Subcutaneous abdominal adipose tissue (tissue), 5 donors: ENCODE results near the gene SH3D21.

Source experiments
- H3K27ac ChIP-seq: one replicate; pipeline ENCODE4 v1.7.0; 2013; ENCODE audit warnings: low read depth, mild to moderate bottlenecking, inconsistent platforms, low read length, moderate library complexity
- H3K27me3 ChIP-seq, 5 donors: one replicate each; pipeline ENCODE4 v1.7.0; 2013; ENCODE audit warnings: low read length in 5 of 5, inconsistent platforms in 1 of 5; ENCODE audit not compliant: control insufficient read depth in 5 of 5, insufficient read depth in 4 of 5
- H3K36me3 ChIP-seq, 5 donors: one replicate each; pipeline ENCODE4 v1.7.0; 2013; ENCODE audit warnings: low read length in 5 of 5; ENCODE audit not compliant: control insufficient read depth in 5 of 5, insufficient read depth in 5 of 5
- H3K4me1 ChIP-seq, 5 donors: one replicate each; pipeline ENCODE4 v1.7.0; 2013; ENCODE audit warnings: low read length in 5 of 5, mild to moderate bottlenecking in 3 of 5, moderate library complexity in 1 of 5; ENCODE audit not compliant: control insufficient read depth in 5 of 5, insufficient read depth in 5 of 5
- H3K4me3 ChIP-seq, 5 donors: one replicate each; pipeline ENCODE4 v1.7.0; 2013; ENCODE audit warnings: low read length in 5 of 5, low read depth in 1 of 5
- H3K9ac ChIP-seq, 5 donors: one replicate each; pipeline ENCODE4 v1.7.0; 2013; ENCODE audit warnings: low read length in 5 of 5, mild to moderate bottlenecking in 4 of 5, moderate library complexity in 3 of 5
- H3K9me3 ChIP-seq, 5 donors: one replicate each; pipeline ENCODE4 v1.7.0; 2013; ENCODE audit warnings: low read length in 5 of 5; ENCODE audit not compliant: control insufficient read depth in 5 of 5
- donor health status: healthy.
- donor health status: healthy.
- donor health status: healthy.
- donor health status: healthy.
- donor health status: healthy.

SH3D21 gene

DNA sequence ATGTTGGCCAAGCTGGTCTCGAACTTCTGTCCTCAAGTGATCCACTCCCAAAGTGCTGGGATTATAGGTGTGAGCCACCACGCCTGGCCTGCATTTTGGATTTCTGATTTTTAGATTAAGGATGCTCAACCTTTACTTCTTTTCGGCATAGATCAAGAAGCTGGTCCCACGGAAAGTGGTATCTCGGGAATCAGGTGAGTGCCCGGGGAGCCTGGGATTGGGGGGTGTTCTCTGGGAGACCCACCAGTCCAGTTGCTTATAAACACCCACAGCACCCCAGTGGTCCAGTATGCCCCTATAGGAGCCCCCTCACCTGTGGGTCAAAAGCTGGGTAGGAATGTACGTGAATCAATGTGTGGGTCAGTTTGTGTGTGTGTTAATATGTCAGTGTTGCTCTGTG is 3.2 kb downstream of the SH3D21 start:
- Histone ChIP-seq H3K4me1 (peaks cover 2 to 22% (median 16%) of the 10 kb centered on the region in 5 donors), H3K9ac (no peak overlapping the region), H3K4me3 (no peak overlapping the region), H3K9me3 (no peaks in the 10 kb centered on the region), H3K27ac (no peak overlapping the region), H3K36me3 (peaks cover 0 to 8% (median 2%) of the 10 kb centered on the region in 5 donors), H3K27me3 (no peaks in the 10 kb centered on the region)

DNA sequence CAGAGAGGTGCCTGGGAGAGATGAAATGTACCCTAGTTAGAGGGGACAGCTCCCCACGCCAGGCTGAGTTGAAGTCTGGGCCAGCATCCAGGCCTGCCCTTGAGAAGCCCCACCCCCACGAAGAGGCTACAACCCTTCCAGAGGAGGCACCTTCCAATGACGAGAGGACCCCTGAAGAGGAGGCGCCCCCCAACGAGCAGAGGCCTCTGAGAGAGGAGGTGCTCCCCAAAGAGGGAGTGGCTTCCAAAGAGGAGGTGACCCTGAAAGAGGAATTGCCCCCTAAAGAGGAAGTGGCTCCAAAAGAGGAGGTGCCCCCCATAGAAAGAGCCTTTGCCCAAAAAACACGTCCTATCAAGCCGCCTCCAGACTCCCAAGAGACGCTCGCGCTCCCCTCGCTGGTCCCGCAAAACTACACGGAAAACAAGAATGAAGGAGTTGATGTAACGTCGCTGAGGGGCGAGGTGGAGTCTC is 14.2 kb downstream of the SH3D21 start:
- H3K27ac ChIP-seq = no peak overlapping the region
- peak overlapping the region in 2 of 5 donors; percentile 43 to 52 for H3K9ac ChIP-seq

GRCh38 chr1:36320767-36321118 is 14.6 kb downstream of the SH3D21 start:
- Histone ChIP-seq H3K4me1 (peaks cover 2 to 42% (median 37%) of the 10 kb centered on the region in 5 donors), H3K9ac (peak overlapping the region in 3 of 5 donors; percentile 43 to 58 (median 52)), H3K27me3 (no peaks in the 10 kb centered on the region), H3K36me3 (peaks cover 0 to 3% (median 0%) of the 10 kb centered on the region in 5 donors), H3K4me3 (peak overlapping the region; percentile 24 to 77 (median 42)), H3K9me3 (no peaks in the 10 kb centered on the region), H3K27ac (no peak overlapping the region)

More for the DNA sequence above, 14.2 kb downstream of the SH3D21 start:
- Histone ChIP-seq H3K4me1 (peaks cover 2 to 42% (median 37%) of the 10 kb centered on the region in 5 donors), H3K4me3 (peak overlapping the region; percentile 24 to 77 (median 42)), H3K9me3 (no peaks in the 10 kb centered on the region), H3K36me3 (peaks cover 0 to 3% (median 0%) of the 10 kb centered on the region in 5 donors), H3K27me3 (no peaks in the 10 kb centered on the region)

DNA sequence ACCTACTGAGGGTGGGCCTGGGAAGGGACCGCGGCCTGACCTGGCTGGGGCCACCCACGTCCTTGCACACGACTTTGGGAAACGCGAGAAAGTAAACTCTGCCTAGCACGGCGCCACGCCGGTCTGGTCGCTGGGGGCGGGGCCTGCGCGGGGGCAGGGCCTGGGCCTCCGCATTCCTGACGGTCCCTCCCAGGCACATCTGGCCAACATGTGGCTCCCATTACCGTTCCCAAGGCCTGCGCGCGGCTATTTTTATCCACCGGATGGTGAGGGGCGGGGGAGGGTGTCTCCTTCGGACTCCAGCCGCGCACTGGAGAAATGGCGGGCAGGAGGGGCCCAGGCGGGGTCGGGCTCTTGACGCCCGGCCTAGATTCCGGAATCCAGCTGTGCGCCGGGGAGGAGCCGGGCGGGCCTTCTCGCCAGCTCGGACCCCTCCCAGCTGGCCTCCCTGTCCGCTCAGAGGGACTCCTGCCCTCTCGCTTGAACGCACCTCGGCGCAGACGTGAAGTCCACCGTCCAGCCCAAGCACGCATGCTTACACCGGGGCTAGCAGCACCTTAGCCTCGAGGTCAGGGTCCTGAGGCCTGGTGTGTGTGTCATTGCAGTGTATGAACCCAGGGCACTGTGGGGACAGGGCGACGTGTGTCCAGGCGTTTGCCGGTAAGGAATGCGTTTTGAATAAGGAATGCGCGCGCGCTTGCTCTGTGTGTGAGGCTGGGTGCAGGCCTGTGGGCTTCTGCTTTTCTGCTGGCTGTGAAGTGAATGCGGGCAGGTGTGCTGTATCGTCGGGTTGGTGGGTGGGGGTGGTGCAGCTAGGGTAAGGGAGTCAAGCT is 15.2 kb downstream of the SH3D21 start:
- Histone ChIP-seq H3K9me3 (no peaks in the 10 kb centered on the region), H3K27ac (no peak overlapping the region), H3K36me3 (peaks cover 0 to 3% (median 0%) of the 10 kb centered on the region in 5 donors), H3K9ac (peak overlapping the region in 4 of 5 donors; percentile 8 to 58 (median 48)), H3K27me3 (no peaks in the 10 kb centered on the region), H3K4me3 (peak overlapping the region; percentile 24 to 77 (median 61)), H3K4me1 (peaks cover 2 to 42% (median 37%) of the 10 kb centered on the region in 5 donors)

GRCh38 chr1:36322041-36322785 is 16.0 kb downstream of the SH3D21 start:
- Histone ChIP-seq H3K4me1 (peaks cover 2 to 42% (median 37%) of the 10 kb centered on the region in 5 donors), H3K27me3 (no peaks in the 10 kb centered on the region), H3K9me3 (no peaks in the 10 kb centered on the region), H3K36me3 (peaks cover 0 to 3% (median 0%) of the 10 kb centered on the region in 5 donors), H3K27ac (peak overlapping the region; percentile 60), H3K4me3 (peak overlapping the region in 4 of 5 donors; percentile 68 to 77 (median 72)), H3K9ac (peak overlapping the region in 1 of 5 donors; percentile 78)

GRCh38 chr1:36322786-36323635 is 16.8 kb downstream of the SH3D21 start:
- Histone ChIP-seq H3K9me3 (no peaks in the 10 kb centered on the region), H3K4me3 (peak overlapping the region in 4 of 5 donors; percentile 68 to 77 (median 72)), H3K36me3 (peaks cover 0 to 3% (median 0%) of the 10 kb centered on the region in 5 donors)

DNA sequence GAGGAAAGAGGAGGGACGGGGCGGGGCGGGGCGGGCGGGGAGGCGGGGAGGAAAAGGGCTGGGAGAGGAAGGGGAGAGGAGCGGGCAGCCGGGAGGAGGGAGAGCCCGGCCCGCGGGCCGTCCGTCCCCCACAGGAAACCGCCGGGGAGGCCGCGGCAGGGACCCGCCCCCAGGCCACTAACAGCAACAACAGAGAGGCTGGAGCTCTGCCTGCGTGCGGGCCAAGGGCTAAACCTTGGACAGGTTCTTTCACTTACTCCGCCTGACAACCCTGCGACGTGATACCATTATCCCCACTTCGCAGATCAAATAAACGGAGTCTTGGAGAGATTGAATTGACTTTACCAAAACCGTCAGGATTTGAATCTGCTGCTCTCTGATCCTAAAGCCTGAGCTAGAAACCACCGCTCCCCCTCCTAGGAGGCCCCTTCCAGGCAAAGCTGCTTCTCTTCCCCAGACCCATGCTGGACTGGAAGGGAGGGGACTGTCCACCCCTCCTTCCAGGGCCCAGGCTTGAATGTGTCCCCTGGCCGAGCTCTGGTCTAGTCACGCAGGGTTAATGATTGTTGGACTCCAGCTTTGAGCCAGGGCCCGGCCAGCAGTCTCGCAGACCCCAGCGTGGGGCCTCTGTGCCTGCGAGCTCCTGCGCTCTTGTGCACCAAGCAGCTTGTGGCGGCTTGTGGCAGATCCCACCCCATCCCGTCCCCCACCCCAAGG is 17.6 kb downstream of the SH3D21 start, which contains the start of gene EVA1B:
Gene EVA1B, minus strand, starts transcription at position 10 of the 717 bp plus-strand sequence. CDS start 608 bp downstream, outside the sequence.
- Histone ChIP-seq H3K9ac (peak within 1 kb of the TSS; percentile 21 to 78 (median 76)), H3K27ac (peak within 1 kb of the TSS; percentile 60), H3K9me3 (no peaks in the 10 kb centered on the region), H3K4me3 (peak within 1 kb of the TSS; percentile 51 to 77 (median 69)), H3K27me3 (no peaks in the 10 kb centered on the region), H3K4me1 (peaks cover 5 to 47% (median 43%) of the 10 kb centered on the region in 5 donors), H3K36me3 (peaks cover 0 to 3% (median 0%) of the 10 kb centered on the region in 5 donors)

More at GRCh38 chr1:36322786-36323635, 16.8 kb downstream of the SH3D21 start:
- Histone ChIP-seq H3K4me1 (peaks cover 2 to 42% (median 37%) of the 10 kb centered on the region in 5 donors), H3K9ac (peak overlapping the region in 4 of 5 donors; percentile 21 to 78 (median 76)), H3K27me3 (no peaks in the 10 kb centered on the region), H3K27ac (peak overlapping the region; percentile 60)

DNA sequence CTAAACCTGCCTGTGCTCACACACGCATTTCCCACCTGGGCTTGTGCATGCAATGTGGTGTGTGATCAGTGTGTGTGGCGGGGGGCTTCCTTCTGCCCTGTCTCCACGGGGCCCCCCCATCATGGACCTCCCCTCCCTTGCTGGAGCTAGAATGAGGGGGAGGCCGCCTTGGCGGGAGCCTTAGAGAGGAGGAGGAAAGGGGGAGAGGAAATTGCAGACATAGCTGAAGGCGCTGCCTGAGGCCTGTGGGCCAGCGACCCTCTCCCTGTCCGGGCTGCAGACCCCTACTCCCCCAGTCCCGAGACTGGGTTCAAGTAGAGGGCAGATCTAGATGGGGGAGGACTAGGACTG is 18.2 kb downstream of the SH3D21 start:
- Histone ChIP-seq H3K27me3 (no peaks in the 10 kb centered on the region), H3K27ac (peak overlapping the region; percentile 50), H3K4me1 (peaks cover 6 to 52% (median 49%) of the 10 kb centered on the region in 5 donors), H3K4me3 (peak overlapping the region in 2 of 5 donors; percentile 60 to 77), H3K9me3 (no peaks in the 10 kb centered on the region), H3K36me3 (peaks cover 0 to 3% (median 0%) of the 10 kb centered on the region in 5 donors), H3K9ac (peak overlapping the region in 2 of 5 donors; percentile 33 to 73)
